Activated T-cell treated with anti-CD3 and anti-CD28 coated beads for 48 hours (primary cell): ENCODE measurements around the gene RBM10.

Experiments
- DNase-seq: peaks from one replicate; pipeline ENCODE4 v3.0.0-alpha.2; 2020; ENCODE audit warnings: low read depth

Gene RBM10

GRCh38 chrX:47235691-47236103 lies 90.7 kb downstream of the RBM10 start:
- no peak for DNase-seq
